ENCODE results near the gene MEF2C.

MEF2C gene

GRCh38 chr5:88854769-88855168 lies 28.2 kb downstream of the MEF2C start:
- no peak for DNase-seq
- peaks cover 6% of the 10 kb centered on the region for H3K27me3 Mint-ChIP-seq (ENCODE audit: low read depth, poor library complexity)
- TF ChIP-seq CTCF (IDR thresholded peaks at IDR 0.05) = no peak
- peaks cover 26% of the 10 kb centered on the region for H3K9me3 Mint-ChIP-seq
- H3K4me1 Mint-ChIP-seq = no peaks in the 10 kb centered on the region
- peaks cover 7% of the 10 kb centered on the region for H3K36me3 Mint-ChIP-seq (ENCODE audit: low read depth)
- no peak overlapping the region for H3K27ac Mint-ChIP-seq
- H3K4me3 Mint-ChIP-seq = no peak overlapping the region

GRCh38 chr5:88847420-88847819 lies 35.6 kb downstream of the MEF2C start:
- H3K9me3 Mint-ChIP-seq = no peaks in the 10 kb centered on the region
- no peak overlapping the region for H3K4me3 Mint-ChIP-seq

GRCh38 chr5:88846434-88846833 lies 36.5 kb downstream of the MEF2C start:
- no peak overlapping the region for H3K4me3 Mint-ChIP-seq
- no peak overlapping the region for H3K27ac Mint-ChIP-seq
- no peak for TF ChIP-seq CTCF (IDR thresholded peaks at IDR 0.05)

More at GRCh38 chr5:88847420-88847819, 35.6 kb downstream of the MEF2C start:
- no peak overlapping the region for H3K27ac Mint-ChIP-seq
- no peak for DNase-seq
- H3K27me3 Mint-ChIP-seq (ENCODE audit: low read depth, poor library complexity) = peaks cover 5% of the 10 kb centered on the region
- TF ChIP-seq CTCF (IDR thresholded peaks at IDR 0.05) = no peak
- H3K36me3 Mint-ChIP-seq (ENCODE audit: low read depth) = no peaks in the 10 kb centered on the region
- H3K4me1 Mint-ChIP-seq = no peaks in the 10 kb centered on the region

GRCh38 chr5:88845081-88845697 lies 37.8 kb downstream of the MEF2C start:
- no peaks in the 10 kb centered on the region for H3K9me3 Mint-ChIP-seq
- H3K4me3 Mint-ChIP-seq = no peak overlapping the region
- no peak for DNase-seq
- H3K36me3 Mint-ChIP-seq (ENCODE audit: low read depth) = no peaks in the 10 kb centered on the region
- H3K27me3 Mint-ChIP-seq (ENCODE audit: low read depth, poor library complexity) = peaks cover 5% of the 10 kb centered on the region
- TF ChIP-seq CTCF (IDR thresholded peaks at IDR 0.05) = no peak
- H3K27ac Mint-ChIP-seq = no peak overlapping the region
- H3K4me1 Mint-ChIP-seq = no peaks in the 10 kb centered on the region

More at GRCh38 chr5:88846434-88846833, 36.5 kb downstream of the MEF2C start:
- DNase-seq = no peak
- Mint-ChIP-seq H3K36me3 (ENCODE audit: low read depth) (no peaks in the 10 kb centered on the region), H3K27me3 (ENCODE audit: low read depth, poor library complexity) (peaks cover 5% of the 10 kb centered on the region), H3K4me1 (no peaks in the 10 kb centered on the region), H3K9me3 (no peaks in the 10 kb centered on the region)

GRCh38 chr5:88842784-88843183 lies 40.2 kb downstream of the MEF2C start:
- no peak for DNase-seq
- H3K4me1 Mint-ChIP-seq = no peaks in the 10 kb centered on the region
- peaks cover 9% of the 10 kb centered on the region for H3K27me3 Mint-ChIP-seq (ENCODE audit: low read depth, poor library complexity)
- TF ChIP-seq CTCF (IDR thresholded peaks at IDR 0.05) = no peak
- H3K4me3 Mint-ChIP-seq = no peak overlapping the region
- no peaks in the 10 kb centered on the region for H3K36me3 Mint-ChIP-seq (ENCODE audit: low read depth)
- H3K27ac Mint-ChIP-seq = no peak overlapping the region
- no peaks in the 10 kb centered on the region for H3K9me3 Mint-ChIP-seq

GRCh38 chr5:88841212-88841611 lies 41.8 kb downstream of the MEF2C start:
- no peak for DNase-seq
- Mint-ChIP-seq H3K36me3 (ENCODE audit: low read depth) (no peaks in the 10 kb centered on the region), H3K4me3 (no peak overlapping the region), H3K4me1 (no peaks in the 10 kb centered on the region), H3K27me3 (ENCODE audit: low read depth, poor library complexity) (peaks cover 9% of the 10 kb centered on the region), H3K9me3 (no peaks in the 10 kb centered on the region), H3K27ac (no peak overlapping the region)
- TF ChIP-seq CTCF (IDR thresholded peaks at IDR 0.05) = no peak
